22Rv1 (cell line): ENCODE measurements around the gene BABAM2.

Experiments used
- ZFX ChIP-seq: fragments of 450-650 bp; IDR thresholded peaks from 2 replicates; pipeline ENCODE4 v1.6.1; 2017; ENCODE audit warnings: antibody characterized with exemption, borderline replicate concordance
- TF ChIP-seq, protein P1 (sequence below): fragments of 450-650 bp; IDR thresholded peaks from 2 replicates; pipeline ENCODE4 v1.5.1; 2017; ENCODE audit warnings: mild to moderate bottlenecking

DNA sequence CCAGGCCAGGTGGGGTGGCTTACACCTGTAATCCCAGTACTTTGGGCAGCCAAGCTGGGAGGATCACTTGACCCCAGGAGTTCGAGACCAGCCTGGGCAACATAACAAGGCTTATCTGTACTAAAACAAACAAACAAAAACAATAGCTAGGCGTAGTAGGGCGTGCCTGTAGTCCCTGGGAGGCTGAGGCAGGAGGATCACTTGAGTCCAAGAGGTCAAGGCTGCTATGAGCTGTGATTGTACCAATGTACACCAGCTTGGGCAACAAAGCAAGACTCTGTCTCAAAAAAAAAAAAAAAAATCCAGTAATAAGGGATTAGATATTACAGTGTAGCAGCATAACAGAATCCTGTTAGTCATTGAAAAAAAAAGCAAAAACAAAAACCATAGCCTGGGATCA, 279.0 kb downstream of the BABAM2 start:
- TF ChIP-seq, protein P1, sequence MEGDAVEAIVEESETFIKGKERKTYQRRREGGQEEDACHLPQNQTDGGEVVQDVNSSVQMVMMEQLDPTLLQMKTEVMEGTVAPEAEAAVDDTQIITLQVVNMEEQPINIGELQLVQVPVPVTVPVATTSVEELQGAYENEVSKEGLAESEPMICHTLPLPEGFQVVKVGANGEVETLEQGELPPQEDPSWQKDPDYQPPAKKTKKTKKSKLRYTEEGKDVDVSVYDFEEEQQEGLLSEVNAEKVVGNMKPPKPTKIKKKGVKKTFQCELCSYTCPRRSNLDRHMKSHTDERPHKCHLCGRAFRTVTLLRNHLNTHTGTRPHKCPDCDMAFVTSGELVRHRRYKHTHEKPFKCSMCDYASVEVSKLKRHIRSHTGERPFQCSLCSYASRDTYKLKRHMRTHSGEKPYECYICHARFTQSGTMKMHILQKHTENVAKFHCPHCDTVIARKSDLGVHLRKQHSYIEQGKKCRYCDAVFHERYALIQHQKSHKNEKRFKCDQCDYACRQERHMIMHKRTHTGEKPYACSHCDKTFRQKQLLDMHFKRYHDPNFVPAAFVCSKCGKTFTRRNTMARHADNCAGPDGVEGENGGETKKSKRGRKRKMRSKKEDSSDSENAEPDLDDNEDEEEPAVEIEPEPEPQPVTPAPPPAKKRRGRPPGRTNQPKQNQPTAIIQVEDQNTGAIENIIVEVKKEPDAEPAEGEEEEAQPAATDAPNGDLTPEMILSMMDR: no peak
- no peak for TF ChIP-seq ZFX
